Measurements from ENCODE around the gene PCP4. TPM values are rescaled to one million over a fixed set of nuclear protein-coding genes. Genes with fewer than 3 reads are reported as not detected.

Gene PCP4
- total RNA-seq, 1 experiment from 2014 or later = 0.77 TPM

GRCh38 chr21:39851002-39851618 lies 16.1 kb upstream of the PCP4 start:
- H3K9me3 ChIP-seq (ENCODE audit: control insufficient read depth, low read depth, low read length) = no peaks in the 10 kb centered on the region
- H3K23me2 ChIP-seq (ENCODE audit: insufficient read length, low read depth, low read length, poor library complexity, severe bottlenecking) = no peaks in the 10 kb centered on the region
- H3K27me3 ChIP-seq (ENCODE audit: insufficient read depth, low read length) = no peaks in the 10 kb centered on the region
- no peak overlapping the region for H2BK12ac ChIP-seq (ENCODE audit: insufficient read length, low read depth, low read length)
- Mint-ChIP-seq H3K4me1 (peaks cover 15 to 19% of the 10 kb centered on the region in 2 experiments), H3K36me3 (ENCODE audit: insufficient read depth in 1 of 3, low read depth in 3 of 3) (peaks cover 0 to 7% (median 0%) of the 10 kb centered on the region in 3 experiments; a peak in 3 of 7 replicates), H3K27ac (peak overlapping the region in 1 of 3 experiments; percentile 84; a peak in 2 of 7 replicates), H3K4me3 (no peak overlapping the region), H3K9me3 (peaks cover 3% of the 10 kb centered on the region in 2 experiments; a peak in 2 of 5 replicates), H3K27me3 (ENCODE audit: low read depth) (no peaks in the 10 kb centered on the region; the same call in 1 of the 2 replicates)
- H3K14ac ChIP-seq (ENCODE audit: insufficient read depth, low read length) = no peak overlapping the region
- WGBS (ENCODE audit: extremely low coverage, insufficient read length, low lambda C conversion rate) = no CpG with 5 or more reads among the region's 7 CpGs
- TF ChIP-seq, protein P1, sequence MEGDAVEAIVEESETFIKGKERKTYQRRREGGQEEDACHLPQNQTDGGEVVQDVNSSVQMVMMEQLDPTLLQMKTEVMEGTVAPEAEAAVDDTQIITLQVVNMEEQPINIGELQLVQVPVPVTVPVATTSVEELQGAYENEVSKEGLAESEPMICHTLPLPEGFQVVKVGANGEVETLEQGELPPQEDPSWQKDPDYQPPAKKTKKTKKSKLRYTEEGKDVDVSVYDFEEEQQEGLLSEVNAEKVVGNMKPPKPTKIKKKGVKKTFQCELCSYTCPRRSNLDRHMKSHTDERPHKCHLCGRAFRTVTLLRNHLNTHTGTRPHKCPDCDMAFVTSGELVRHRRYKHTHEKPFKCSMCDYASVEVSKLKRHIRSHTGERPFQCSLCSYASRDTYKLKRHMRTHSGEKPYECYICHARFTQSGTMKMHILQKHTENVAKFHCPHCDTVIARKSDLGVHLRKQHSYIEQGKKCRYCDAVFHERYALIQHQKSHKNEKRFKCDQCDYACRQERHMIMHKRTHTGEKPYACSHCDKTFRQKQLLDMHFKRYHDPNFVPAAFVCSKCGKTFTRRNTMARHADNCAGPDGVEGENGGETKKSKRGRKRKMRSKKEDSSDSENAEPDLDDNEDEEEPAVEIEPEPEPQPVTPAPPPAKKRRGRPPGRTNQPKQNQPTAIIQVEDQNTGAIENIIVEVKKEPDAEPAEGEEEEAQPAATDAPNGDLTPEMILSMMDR (conservative IDR thresholded peaks at IDR 0.05) = no peak
- no peak overlapping the region for H3K27ac ChIP-seq (ENCODE audit: insufficient read length, low read depth, low read length)
- H3K18ac ChIP-seq (ENCODE audit: insufficient read length, low read depth, low read length) = no peak overlapping the region
- no peak overlapping the region for H3K23ac ChIP-seq (ENCODE audit: insufficient read length, low read depth, low read length)
- H4K91ac ChIP-seq (ENCODE audit: insufficient read length, low read depth, low read length) = no peak overlapping the region
- H2BK15ac ChIP-seq (ENCODE audit: low read depth, low read length) = no peak overlapping the region
- no peak overlapping the region for H3K4me2 ChIP-seq (ENCODE audit: insufficient read depth, insufficient read length, low read length)
- DNase-seq = no peak
- H2AK5ac ChIP-seq (ENCODE audit: insufficient read length, low read length) = no peak overlapping the region
- no peaks in the 10 kb centered on the region for H4K20me1 ChIP-seq (ENCODE audit: control insufficient read depth, insufficient read depth, insufficient read length)
- no peak overlapping the region for H4K8ac ChIP-seq (replicated peaks; ENCODE audit: insufficient read length, low read depth, low read length)
- H2BK20ac ChIP-seq (ENCODE audit: low read depth, low read length, poor library complexity, severe bottlenecking) = no peak overlapping the region
- no peak overlapping the region for H2BK120ac ChIP-seq (ENCODE audit: low read depth, low read length, poor library complexity, severe bottlenecking)
- H3K4me1 ChIP-seq (ENCODE audit: insufficient read depth, low read length) = peaks cover 5% of the 10 kb centered on the region; the same call in 1 of the 2 replicates
- H3K79me1 ChIP-seq (ENCODE audit: insufficient read depth, low read depth, low read length, poor library complexity, severe bottlenecking) = no peaks in the 10 kb centered on the region
- no peak overlapping the region for H3K4ac ChIP-seq (ENCODE audit: low read depth, low read length)
- H3K79me2 ChIP-seq (ENCODE audit: insufficient read depth, low read length) = no peaks in the 10 kb centered on the region
- H2AFZ ChIP-seq (ENCODE audit: low read length) = no peak overlapping the region
- H3K9ac ChIP-seq (ENCODE audit: extremely low read depth, insufficient read length, low read length) = no peak overlapping the region
- H2BK5ac ChIP-seq (ENCODE audit: insufficient read length, low read length) = no peak overlapping the region
- H3T11ph ChIP-seq (ENCODE audit: low read length) = no peak overlapping the region
- no peak overlapping the region for H4K5ac ChIP-seq (ENCODE audit: insufficient read length, low read depth, low read length)
- H3K56ac ChIP-seq (ENCODE audit: insufficient read length, low read depth, low read length) = no peak overlapping the region

Measured in H9 (cell line).